DOHH2 (cell line): ENCODE results near the gene KIF25.

ENCODE experiments used
- H3F3A ChIP-seq: fragments of 200-600 bp; sonication (generic), shearing (Covaris generic); 2 replicates; pipeline ENCODE4 v1.6.0; 2016; ENCODE audit warnings: antibody characterized with exemption, mild to moderate bottlenecking; ENCODE audit not compliant: control insufficient read depth, insufficient read depth
- H3K27ac ChIP-seq: fragments of 200-600 bp; sonication (generic); 2 replicates; pipeline ENCODE4 v1.5.1; 2014; ENCODE audit warnings: low read depth, mild to moderate bottlenecking, low read length, moderate library complexity
- H3K27me3 ChIP-seq: fragments of 200-600 bp; sonication (generic); 2 replicates; pipeline ENCODE4 v1.6.1; 2014; ENCODE audit warnings: mild to moderate bottlenecking, low read length, mixed read lengths; ENCODE audit not compliant: control insufficient read depth
- H3K36me3 ChIP-seq: fragments of 200-600 bp; sonication (generic); 2 replicates; pipeline ENCODE4 v1.6.1; 2014; ENCODE audit warnings: mild to moderate bottlenecking, low read length, moderate library complexity, mixed read lengths; ENCODE audit not compliant: control insufficient read depth
- H3K4me1 ChIP-seq: fragments of 200-600 bp; sonication (generic); 2 replicates; pipeline ENCODE4 v1.6.1; 2014; ENCODE audit warnings: mild to moderate bottlenecking, low read length, mixed read lengths; ENCODE audit not compliant: control insufficient read depth
- H3K4me2 ChIP-seq: fragments of 200-600 bp; sonication (generic); 2 replicates; pipeline ENCODE4 v1.6.0; 2014; ENCODE audit warnings: mild to moderate bottlenecking, low read length, moderate library complexity
- H3K4me3 ChIP-seq: fragments of 200-600 bp; sonication (generic); 2 replicates; pipeline ENCODE4 v1.5.1; 2014; ENCODE audit warnings: mild to moderate bottlenecking, low read length, mixed read lengths
- H3K79me2 ChIP-seq: fragments of 200-600 bp; sonication (generic); 2 replicates; pipeline ENCODE4 v1.6.1; 2014; ENCODE audit warnings: mild to moderate bottlenecking, low read length, mixed read lengths; ENCODE audit not compliant: control insufficient read depth
- H3K9me2 ChIP-seq: fragments of 200-600 bp; sonication (generic); replicated peaks from 2 replicates; pipeline ENCODE4 v1.6.1; 2014; ENCODE audit warnings: mild to moderate bottlenecking, low read length, mixed read lengths; ENCODE audit not compliant: control insufficient read depth
- H3K9me3 ChIP-seq: fragments of 200-600 bp; sonication (generic); 2 replicates; pipeline ENCODE4 v1.6.1; 2014; ENCODE audit warnings: antibody characterized with exemption, low read length, mixed read lengths; ENCODE audit not compliant: control insufficient read depth, insufficient read depth
- H4K20me1 ChIP-seq: fragments of 200-600 bp; sonication (generic); 2 replicates; pipeline ENCODE4 v1.6.0; 2014; ENCODE audit warnings: low read depth, mild to moderate bottlenecking, antibody characterized with exemption, low read length, moderate library complexity; ENCODE audit not compliant: control insufficient read depth, insufficient read depth
- CTCF ChIP-seq: fragments of 200-600 bp; sonication (generic); IDR thresholded peaks from one replicate; pipeline ENCODE4 v1.5.1; 2014; ENCODE audit warnings: antibody characterized with exemption, mild to moderate bottlenecking, low read depth, low read length; ENCODE audit not compliant: poor library complexity, severe bottlenecking
- EZH2phosphoT487 ChIP-seq: fragments of 200-600 bp; sonication (generic); IDR thresholded peaks from 2 replicates; pipeline ENCODE4 v1.6.1; 2017; ENCODE audit warnings: borderline replicate concordance, mild to moderate bottlenecking, antibody characterized with exemption, low read length, moderate library complexity, mixed read lengths

KIF25 gene

DNA sequence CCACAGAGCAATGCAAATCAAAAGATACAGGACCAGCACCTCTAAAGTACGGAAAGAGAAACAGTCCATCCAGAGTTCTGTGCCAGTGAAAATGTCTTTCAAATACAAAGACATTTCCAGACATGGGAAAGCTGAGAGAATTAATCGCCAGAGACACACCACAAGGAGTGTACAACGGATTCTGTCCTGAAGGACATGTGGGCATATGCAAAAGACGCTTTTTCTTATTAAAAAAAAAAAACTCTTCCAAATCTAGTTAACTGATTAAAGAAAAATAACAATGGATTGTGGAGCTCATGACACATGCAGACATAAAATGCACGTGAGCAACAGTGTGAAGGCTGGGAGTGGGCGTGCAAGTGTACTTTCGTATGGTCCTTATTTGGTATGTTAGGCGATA lies 22.8 kb downstream of the KIF25 start:
- H3K4me2 ChIP-seq = no peak overlapping the region
- H3K27ac ChIP-seq = no peak overlapping the region

GRCh38 chr6:168021581-168021980 lies 24.1 kb downstream of the KIF25 start:
- no peaks in the 10 kb centered on the region for H4K20me1 ChIP-seq
- no peaks in the 10 kb centered on the region for H3K9me2 ChIP-seq
- no peaks in the 10 kb centered on the region for H3K36me3 ChIP-seq
- H3K79me2 ChIP-seq = no peaks in the 10 kb centered on the region
- no peaks in the 10 kb centered on the region for H3F3A ChIP-seq
- no peak overlapping the region for H3K4me2 ChIP-seq
- TF ChIP-seq CTCF (no peak), EZH2phosphoT487 (no peak)
- H3K27ac ChIP-seq = no peak overlapping the region
- no peak overlapping the region for H3K4me3 ChIP-seq
- H3K27me3 ChIP-seq = no peaks in the 10 kb centered on the region
- H3K4me1 ChIP-seq = no peaks in the 10 kb centered on the region
- no peaks in the 10 kb centered on the region for H3K9me3 ChIP-seq

More for the DNA sequence above, 22.8 kb downstream of the KIF25 start:
- Histone ChIP-seq H3K27me3 (no peaks in the 10 kb centered on the region), H3K79me2 (no peaks in the 10 kb centered on the region), H4K20me1 (no peaks in the 10 kb centered on the region), H3K36me3 (no peaks in the 10 kb centered on the region), H3K4me1 (no peaks in the 10 kb centered on the region), H3K9me2 (no peaks in the 10 kb centered on the region), H3F3A (no peaks in the 10 kb centered on the region), H3K9me3 (no peaks in the 10 kb centered on the region), H3K4me3 (no peak overlapping the region)
- TF ChIP-seq CTCF (no peak), EZH2phosphoT487 (no peak)

- Histone ChIP-seq H3K9me3 (no peaks in the 10 kb centered on the region), H3K27me3 (no peaks in the 10 kb centered on the region), H3F3A (no peaks in the 10 kb centered on the region), H3K4me2 (no peak overlapping the region), H3K4me3 (no peak overlapping the region), H3K79me2 (no peaks in the 10 kb centered on the region), H3K36me3 (no peaks in the 10 kb centered on the region), H3K4me1 (no peaks in the 10 kb centered on the region), H3K9me2 (no peaks in the 10 kb centered on the region), H3K27ac (no peak overlapping the region), H4K20me1 (no peaks in the 10 kb centered on the region)
- TF ChIP-seq EZH2phosphoT487 = no peak
- TF ChIP-seq CTCF = no peak
Observed at GRCh38 chr6:168022488-168023321, 25.2 kb downstream of the KIF25 start.
